IPS-NIHi11 (cell line): ENCODE measurements around the gene GIT1.

Experiments used
- DNase-seq: peaks from one replicate; pipeline ENCODE4 v3.0.0; 2012; ENCODE audit warnings: mixed read lengths, low spot score

The GIT1 gene

DNA sequence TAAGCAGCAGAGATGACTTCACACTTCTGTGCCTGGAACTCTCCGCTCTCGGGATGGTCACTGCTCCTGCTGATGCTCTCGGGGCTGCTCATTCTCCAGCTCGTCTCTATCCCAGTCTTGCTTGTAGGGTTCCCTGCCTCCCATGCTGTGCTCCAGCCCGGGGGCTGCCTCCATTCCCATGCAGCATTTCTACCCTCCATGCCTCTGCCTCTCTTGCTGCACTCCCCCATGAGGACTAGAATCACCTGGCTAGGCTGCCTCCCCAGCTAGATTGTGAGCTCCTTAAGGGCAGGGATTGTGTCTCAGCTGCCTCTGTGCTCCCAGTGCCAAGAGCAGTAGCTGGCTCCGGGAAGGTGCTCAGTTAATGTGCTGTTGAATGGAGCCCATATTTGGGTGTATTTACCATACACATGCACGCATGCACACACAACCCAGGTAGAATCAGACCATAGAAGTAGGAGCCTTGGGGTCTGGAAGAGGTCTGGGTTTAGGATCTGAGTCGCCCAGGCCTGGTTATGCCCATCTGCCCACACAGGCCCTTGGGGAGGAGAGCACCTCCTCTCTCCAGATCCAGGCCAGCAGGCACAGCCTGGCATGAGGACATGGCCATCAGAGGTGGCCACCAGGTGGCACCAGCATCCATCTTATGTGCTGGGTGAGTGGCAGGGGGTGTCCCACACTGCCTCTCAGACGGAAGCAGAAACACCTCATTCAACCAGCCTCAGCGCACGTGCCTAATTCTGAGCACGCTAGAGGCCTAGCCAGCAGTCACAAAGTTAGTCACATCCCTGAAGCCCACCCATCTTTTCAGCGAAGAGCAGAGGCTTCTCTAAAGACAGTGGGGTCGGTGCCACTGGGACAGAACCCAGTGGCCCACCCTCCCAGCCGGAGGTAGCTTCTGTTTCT, 9.3 kb downstream of the GIT1 start:
- DNase-seq, result peak; percentile 90

DNA sequence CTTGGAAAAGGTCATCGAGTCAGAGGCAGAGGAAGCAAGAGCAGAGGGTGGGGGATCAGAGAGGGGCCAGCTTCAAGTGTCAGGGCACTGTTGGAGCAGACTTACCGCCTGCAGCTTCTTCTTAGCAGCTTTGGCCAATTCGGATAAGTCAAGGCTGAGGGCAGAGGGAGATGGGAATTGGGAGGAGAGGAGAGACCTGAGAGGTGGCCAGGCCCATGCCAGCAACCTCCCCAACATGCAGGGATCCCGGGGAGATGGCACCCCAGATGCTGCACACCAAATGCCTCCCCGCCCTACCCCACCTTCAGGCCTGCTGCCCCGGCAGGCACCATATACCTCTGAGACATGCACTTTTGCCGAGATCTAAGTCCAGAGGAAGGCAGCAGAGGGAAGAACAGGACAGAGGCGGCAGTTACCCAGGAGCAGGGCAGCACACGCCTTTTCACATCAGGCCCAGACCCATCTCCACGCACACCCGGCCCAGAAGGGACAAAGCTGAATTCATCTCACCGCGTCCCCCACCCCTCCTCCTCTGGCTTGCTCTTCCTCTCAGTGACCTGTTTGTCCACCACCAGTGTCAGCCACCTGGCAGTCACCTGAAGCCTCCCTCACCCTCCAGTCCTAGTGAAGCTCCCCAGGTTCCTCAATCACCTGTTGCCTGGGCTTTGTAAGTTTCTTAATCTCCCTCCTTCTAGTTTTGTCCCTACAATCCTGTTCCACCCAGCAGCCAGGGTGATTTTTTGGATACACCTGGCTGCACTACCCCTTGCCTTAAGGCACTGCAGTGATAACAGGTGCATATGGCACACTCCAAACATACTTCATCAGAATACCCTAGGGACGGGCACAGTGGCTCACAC, 10.6 kb downstream of the GIT1 start:
- no peak for DNase-seq

DNA sequence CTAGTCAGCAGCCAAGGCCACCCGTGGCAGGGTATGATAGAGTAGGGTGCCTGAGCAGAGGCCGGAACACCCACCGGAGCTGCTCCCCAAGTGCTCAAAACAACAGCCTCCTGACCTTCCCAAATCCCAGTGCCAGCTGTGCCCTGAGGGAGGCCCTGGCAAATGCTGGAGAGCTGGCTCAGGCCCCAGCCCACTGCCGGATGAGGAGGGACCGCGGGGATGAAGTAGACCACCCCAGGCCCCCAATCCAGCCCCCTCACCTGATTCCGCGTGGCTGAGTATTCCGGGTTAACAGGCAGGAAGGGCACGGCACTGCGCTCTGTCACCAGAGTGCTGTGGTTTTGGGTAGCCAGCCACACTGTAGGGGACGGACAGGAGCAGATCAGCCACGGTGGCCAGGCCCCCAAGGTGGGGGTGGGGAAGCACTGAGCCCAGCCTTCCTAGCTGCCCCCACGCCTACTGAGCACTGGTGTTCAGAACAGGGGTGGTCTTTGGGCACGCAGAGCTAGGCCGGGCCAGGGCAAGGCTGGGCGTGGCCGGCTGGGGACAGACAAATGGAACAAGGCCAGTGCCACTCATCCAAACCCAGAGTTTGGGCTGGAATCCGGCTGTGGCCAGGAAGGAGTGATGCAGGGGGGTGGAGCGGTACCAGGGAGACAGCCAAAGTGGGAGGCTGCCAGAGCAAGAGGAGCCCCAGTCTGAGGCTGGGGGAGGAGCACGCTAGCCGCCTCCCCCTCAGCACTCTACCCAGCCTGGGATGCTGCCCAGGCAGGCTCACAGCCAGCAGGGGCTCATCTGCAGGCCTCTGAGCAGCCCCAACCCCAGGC, 11.8 kb downstream of the GIT1 start:
- DNase-seq, result no peak

DNA sequence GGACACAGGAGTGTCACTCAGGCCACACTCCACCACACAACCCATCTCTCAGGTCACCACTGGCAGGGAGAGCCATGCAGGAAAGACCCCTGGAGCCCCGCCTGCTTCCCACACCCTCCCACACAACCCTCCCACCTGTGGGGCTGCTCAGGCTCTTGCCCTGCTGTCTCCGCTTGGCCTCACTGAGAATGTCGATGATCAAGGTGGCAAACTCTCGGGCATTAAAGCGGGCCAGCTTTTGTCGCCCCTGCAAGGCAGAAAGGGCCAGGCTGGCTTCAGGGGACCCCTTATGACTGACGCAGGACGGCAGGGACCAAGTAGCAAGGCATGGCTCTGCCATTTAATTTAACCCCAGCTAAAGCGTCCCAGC, 12.5 kb downstream of the GIT1 start:
- DNase-seq, result no peak

DNA sequence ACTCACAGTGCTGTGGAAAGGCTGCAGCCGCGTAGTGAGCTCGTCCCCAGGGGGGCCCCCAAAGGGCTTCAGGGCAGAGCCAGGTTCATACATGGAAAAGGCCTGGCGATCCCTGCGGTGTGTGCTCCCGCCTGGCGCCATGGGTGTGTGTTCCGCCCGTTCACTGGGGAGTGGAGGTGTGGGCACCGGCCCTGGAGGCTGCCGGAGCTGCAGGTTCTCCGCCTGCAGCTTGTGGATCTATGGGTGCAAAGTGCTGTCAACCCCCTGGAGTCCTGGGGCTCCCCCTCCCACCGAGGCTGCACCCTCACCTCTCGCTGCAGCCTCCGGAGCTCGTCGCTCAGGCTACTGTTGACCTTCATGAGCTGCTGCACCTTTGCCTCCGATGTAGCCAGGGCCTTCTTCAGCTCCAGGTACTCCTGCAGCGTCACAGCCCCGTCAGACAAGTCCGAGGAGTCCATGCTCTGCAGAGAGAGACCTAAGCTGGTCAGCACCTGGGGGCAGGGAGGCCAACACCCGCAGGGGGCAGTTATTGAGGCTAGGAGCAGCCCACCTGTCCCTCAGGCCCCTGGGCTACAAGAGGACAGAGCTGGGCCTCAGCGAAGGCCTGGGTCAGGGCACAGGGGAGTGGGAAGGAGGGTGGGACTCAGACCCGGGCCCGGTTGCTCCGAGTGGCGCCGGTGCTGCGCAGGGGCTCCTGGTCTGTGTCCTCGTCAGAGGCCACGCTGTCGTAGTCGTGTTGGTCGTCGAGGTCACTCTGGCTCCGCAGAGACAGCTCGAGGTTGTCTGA, 13.0 kb downstream of the GIT1 start:
- DNase-seq, result no peak

DNA sequence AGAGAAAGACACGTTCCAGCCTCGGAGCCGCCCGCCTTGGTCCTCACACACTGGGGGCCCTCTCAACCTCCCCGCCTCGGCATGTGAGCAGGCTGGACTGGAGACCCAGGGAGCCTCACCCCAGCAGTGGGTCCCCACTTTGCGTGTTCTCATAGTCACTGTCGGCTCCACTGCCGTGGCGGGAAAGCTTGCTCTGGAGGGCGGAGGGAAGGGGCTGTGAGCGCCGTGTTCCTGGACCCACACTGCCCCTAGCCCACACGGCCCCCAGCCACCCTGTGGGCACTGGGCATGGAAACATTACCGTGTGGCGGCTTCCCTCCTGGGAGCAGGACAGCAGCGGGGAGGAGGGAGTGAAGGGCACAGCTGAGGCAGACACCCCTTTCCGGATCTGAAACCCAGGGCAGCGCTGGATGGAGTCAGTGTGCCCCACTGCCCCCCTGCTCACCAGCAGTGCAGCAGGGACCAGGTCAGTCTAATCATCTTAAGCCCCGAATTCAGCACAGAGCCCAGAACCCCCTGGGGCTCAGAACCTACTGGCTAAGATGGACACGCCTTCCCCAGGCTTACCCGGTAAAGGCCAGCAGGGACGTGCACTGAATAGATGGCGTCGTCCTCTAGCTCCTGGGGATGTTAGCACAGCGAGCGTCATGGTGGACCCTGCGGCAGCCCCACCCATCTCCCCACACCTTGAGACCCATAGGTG, 13.8 kb downstream of the GIT1 start:
- DNase-seq, result no peak

DNA sequence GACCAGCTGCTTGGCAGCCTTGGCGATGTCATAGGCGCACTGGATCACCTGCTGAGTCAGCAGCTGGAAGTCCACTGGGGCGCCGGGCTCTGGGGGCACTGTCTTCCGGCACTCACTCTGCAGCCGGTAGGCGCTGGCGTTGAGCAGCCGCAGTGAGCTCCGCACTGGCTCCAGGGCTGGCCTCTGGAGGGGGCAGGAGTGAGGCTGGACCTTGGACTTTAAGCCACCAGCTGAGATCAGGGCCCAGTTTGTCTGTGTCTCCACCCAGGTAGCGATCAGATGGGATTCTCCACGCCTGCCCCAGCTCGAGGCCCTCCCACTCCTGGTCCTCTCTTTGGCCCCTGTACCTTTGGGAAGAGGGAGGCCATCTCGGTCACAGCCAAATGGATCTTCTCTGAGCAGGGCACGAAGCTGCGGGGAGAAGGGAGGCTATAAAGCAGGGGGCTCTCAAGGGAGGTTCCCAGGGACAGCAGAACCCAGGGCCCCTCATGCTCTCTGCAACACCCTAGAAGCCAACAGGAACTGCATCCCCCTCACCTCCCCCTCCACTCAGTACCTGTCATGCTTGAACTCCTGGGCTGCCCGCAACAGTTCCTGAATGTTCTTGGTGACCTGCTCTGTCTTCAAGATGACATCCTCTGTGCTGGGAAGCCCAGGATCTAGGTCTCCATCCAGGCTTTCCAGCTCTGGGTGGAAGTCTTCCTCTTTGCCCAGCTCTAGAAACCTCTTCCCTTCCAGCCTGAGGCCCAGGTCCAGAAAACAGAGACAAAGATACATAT, 14.5 kb downstream of the GIT1 start:
- DNase-seq, result no peak

DNA sequence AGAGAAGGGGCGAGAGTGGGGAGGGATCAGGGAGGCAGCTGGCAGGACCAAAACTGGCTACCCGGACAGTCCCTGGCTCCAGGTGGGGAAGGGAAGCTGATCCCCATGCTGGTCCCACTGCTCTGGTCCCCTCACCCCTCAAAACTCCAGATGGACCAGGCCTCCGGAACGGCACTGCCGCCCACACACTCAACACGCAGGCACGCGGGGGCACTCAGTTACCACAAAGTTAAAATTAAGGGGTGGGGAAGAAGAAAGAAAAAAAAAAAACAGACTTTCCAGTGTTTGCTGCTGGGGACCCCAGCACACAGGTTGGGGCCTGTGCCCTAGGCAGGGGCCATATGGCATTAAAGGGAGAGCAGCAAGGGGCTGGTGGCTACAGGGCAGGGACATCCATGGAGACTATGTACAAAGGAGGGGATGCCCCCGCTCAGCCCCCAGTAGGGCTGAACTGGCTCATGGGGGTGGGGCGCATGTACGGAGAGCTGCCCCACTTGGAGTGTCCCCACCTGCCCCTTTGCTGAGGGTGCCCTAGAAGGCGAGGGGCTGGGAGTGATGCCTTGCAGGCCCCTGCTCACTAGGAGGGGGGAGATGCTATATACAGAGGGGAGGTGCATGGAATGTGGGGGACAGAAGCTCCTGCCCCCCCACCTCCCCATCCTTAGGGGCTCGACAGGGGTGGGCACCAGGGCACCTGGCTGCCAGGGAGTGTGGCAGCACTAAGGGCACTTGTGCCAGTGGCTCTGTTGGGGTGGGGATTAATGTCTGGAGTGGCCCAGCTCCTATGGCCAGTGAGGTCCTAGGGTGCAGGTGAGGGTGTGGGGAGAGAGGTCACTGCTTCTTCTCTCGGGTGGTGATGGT, 15.3 kb downstream of the GIT1 start:
- DNase-seq, result no peak

DNA sequence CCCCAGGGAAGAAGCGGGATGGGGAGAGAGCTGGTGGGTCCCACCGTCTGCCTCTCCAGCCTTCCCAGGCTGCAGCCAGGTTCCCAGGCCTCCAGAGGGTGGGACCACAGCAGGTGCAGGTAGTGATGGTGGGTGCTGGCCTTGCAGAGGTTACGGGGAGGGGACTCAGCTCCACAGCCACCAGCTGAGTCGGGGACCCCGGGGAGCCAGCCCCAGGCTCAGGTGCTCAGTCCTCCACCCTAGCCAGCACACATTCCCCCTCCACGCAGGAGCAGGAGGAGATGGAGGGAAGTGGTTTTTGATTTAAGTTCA, 15.9 kb downstream of the GIT1 start:
- DNase-seq, result no peak

DNA sequence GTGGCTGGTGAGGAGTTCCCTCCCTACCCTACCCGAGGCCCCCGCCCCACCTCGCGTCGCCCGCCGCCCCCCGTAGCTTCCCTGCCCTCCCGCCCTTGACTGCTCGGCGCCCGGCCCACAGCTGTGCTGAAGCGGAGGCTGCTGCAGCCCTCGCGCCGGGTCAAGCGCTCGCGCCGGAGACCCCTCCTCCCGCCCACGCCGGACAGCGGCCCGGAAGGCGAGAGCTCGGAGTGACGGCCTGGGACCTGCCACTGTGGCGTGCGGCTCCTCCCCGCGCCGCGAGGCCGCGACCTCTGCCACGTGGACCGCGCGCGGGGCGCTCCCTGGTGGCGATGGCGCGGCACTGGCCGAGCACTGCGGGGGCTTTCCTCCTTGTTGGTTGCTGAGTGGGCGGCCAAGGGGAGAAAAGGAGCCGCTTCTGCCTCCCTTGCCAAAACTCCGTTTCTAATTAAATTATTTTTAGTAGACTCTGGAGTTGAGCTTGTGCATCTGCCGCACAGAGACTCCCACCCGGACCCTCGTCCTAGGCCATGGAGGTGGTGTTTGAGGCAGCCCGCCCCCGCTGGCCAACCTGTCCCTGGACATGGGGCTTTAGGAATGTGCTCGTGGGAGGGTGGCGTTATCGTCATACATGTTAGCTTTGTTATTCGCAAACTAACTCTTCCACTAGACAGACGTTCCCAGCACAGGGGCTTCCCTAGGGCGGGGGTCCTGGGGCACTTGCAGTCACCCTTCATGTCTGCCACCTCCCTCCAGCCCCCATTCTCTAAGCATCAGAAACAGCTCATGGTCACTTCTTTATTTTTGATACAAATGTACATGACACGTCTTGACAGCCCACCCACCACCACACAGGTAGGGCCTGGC, 16.5 kb downstream of the GIT1 start:
- DNase-seq, result peak; percentile 65

DNA sequence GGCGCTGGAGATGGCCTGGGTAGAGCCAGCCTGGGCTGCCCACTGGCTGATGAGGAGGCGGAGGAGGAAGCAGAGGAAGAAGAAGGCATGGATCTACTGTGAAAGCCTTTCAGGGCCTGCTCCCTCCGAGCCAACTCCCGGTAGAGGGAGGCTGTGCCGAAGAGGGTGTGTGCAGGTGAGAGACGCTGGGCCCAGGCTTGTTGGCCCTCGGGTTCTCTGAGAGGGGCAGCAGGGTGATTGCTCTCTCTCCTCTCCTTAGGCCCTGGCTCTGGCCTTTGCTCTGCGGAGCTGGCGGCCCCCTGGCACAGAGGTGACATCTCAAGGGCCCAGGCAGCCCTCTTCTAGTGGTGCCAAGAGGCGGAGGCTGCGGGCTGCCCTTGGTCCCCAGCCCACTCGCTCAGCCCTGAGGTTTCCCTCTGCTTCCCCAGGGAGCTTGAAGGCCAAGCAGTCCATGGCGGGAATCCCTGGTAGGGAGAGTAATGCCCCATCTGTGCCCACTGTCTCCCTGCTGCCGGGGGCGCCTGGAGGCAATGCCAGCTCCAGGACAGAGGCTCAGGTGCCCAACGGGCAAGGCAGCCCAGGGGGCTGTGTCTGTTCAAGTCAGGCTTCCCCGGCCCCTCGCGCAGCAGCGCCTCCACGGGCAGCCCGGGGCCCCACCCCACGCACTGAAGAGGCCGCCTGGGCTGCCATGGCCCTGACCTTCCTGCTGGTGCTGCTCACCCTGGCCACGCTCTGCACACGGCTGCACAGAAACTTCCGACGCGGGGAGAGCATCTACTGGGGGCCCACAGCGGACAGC, 17.4 kb downstream of the GIT1 start:
- DNase-seq, result no peak

DNA sequence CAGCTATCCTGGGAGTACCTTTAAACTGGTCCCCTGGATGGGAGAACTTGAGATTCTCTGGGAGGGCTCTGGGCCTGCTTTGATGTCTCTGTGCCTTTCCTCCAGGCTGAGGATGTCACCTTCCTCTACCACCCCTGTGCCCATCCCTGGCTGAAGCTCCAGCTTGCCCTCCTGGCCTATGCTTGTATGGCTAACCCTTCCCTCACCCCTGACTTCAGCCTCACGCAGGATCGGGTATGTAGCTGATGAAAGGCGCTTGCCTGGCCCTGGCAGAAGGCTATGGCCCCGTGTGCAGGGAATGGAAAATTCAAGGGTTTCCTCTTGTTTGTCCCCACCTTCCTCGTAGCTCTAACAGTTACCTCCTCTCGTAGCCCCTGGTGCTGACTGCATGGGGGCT, 18.0 kb downstream of the GIT1 start:
- DNase-seq, result no peak

DNA sequence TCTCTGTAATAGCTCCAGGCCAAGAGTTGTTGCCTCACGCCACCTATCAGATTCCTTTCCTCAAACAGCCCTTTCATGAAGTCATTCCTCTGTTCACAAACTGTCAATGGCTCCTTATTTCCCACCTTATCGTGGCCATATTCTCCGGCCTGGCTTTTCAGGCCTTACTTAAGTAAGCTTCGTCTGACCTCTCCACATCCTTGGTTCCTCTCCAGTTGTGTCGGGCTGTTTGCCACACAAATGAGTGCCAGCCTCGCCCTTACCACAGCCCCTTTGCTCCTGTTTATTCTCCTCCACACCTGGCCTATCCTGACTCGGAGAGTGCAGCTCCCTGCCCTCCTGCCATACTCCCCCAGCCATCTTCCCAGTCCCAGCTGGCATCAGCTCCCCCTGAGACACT, 18.9 kb downstream of the GIT1 start:
- no peak for DNase-seq

DNA sequence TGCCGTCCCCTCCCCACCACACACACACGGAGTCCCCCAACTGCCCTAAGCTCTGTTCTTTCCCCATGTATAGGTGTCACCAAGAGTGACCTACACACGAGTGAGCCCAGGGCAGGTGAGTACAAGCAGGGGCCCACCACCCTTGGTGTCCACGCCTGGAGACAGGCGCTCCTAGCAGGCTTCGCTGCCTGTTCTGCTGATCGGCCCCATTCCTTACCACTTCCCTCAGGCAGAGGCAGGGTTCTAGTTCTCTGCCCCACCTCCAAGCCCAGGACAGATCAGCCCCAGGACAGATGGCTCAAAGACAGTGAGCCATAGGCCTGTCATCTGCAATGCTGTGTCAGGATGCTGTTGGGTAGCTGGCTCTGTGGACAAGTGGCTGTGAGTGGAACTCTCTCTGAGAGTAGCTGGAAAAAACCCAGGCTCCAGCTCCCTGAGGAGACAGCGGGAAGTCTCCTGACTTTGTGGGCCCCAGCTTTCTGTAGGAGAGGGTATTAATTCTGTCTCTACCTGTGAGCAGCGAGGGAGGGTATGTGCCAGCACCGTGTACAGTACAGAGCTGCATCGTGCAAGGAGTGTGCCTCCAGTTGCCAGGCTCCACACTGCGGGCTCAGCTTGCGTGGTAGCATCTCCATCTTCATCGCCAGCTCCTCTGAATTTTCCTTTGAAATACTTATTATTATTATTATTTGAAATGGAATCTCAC, 20.1 kb downstream of the GIT1 start:
- no peak for DNase-seq

DNA sequence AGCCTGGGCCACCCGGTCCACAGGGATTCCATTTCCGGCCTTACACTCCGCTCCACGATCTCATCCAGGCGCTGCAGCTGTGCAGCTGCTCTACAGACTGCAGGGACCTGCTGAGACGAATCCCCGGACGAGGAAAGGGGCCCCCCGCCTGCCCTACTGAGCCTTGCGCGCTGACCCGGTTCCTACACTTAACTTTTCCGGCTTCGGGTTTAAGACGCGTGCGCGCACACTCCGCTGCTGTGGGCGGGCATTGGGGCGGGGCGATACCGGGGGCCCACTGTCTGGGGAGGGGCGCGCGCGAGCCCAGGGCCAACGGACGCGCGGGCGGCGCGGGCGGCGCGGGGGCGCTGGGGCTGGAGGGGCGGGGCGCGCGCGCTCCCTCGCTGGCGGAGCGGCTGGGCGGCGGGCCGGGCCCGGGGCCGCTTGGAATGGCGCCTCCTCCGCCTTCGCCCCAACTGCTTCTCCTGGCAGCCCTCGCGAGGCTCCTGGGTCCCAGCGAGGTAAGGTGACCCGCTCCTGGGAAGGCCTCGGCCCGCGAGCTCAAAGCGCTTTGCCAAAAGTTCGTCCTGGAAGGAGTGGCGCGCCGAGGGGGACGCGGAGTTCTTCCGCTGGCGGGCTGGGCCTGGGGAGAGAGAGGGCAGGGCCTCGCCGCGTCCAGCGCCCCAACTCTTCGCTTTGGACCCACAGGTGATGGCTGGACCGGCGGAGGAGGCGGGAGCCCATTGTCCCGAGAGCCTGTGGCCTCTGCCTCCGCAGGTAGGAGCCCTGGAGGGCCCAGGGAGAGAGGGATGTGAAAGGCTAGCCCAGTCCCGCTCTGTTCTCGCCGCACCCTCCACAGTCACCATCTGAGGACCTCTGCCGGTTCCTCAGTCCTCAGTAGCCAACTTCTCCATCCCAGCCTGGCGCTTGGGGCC, 20.9 kb downstream of the GIT1 start, which contains the start of gene TP53I13:
TP53I13 (plus strand) TSS at position 371 of the 914 bp plus-strand sequence; CDS start at position 429, 58 bp downstream.
- peak; percentile 92 for DNase-seq
